MM.1S (cell line): Measurements from ENCODE around the gene KRCC1.

ENCODE experiments used
- DNase-seq: peaks from one replicate; pipeline ENCODE4 v3.0.0-alpha.2; 2015
- H2AFZ ChIP-seq: fragments of 300-600 bp; sonication (generic); 2 replicates; pipeline ENCODE4 v1.6.0; 2016; ENCODE audit warnings: antibody characterized with exemption, low read length
- H3F3A ChIP-seq: fragments of 300-600 bp; sonication (generic); 2 replicates; pipeline ENCODE4 v1.6.1; 2016; ENCODE audit warnings: mild to moderate bottlenecking, antibody characterized with exemption, low read length, moderate library complexity, mixed read lengths; ENCODE audit not compliant: insufficient read depth
- H3K27ac ChIP-seq: fragments of 300-600 bp; sonication (generic); 2 replicates; pipeline ENCODE4 v1.5.1; 2016; ENCODE audit warnings: mild to moderate bottlenecking, low read length
- H3K27me3 ChIP-seq: fragments of 300-600 bp; sonication (generic); replicated peaks from 2 replicates; pipeline ENCODE4 v1.6.0; 2016; ENCODE audit warnings: low read length; ENCODE audit not compliant: insufficient read depth
- H3K36me3 ChIP-seq: fragments of 300-600 bp; sonication (generic); replicated peaks from 2 replicates; pipeline ENCODE4 v1.6.1; 2016; ENCODE audit warnings: mild to moderate bottlenecking, low read length, mixed read lengths; ENCODE audit not compliant: insufficient read depth
- H3K4me1 ChIP-seq: fragments of 300-600 bp; sonication (generic); 2 replicates; pipeline ENCODE4 v1.6.1; 2016; ENCODE audit warnings: low read length, mixed read lengths
- H3K4me2 ChIP-seq: fragments of 300-600 bp; sonication (generic); 2 replicates; pipeline ENCODE4 v1.6.0; 2016; ENCODE audit warnings: low read depth, low read length
- H3K4me3 ChIP-seq: fragments of 300-600 bp; sonication (generic); 2 replicates; pipeline ENCODE4 v1.5.1; 2016; ENCODE audit warnings: low read length, mixed read lengths
- H3K79me2 ChIP-seq: fragments of 300-600 bp; sonication (generic); 2 replicates; pipeline ENCODE4 v1.6.1; 2016; ENCODE audit warnings: mixed run types, low read length, mixed read lengths
- H3K9ac ChIP-seq: fragments of 300-600 bp; sonication (generic); 2 replicates; pipeline ENCODE4 v1.6.1; 2016; ENCODE audit warnings: low read length, mixed read lengths
- H3K9me2 ChIP-seq: fragments of 300-600 bp; sonication (generic); replicated peaks from 2 replicates; pipeline ENCODE4 v1.6.1; 2016; ENCODE audit warnings: mild to moderate bottlenecking, low read length, mixed read lengths; ENCODE audit not compliant: insufficient read depth
- H3K9me3 ChIP-seq: fragments of 300-600 bp; sonication (generic); replicated peaks from 2 replicates; pipeline ENCODE4 v1.6.1; 2016; ENCODE audit warnings: mild to moderate bottlenecking, low read length, mixed read lengths; ENCODE audit not compliant: insufficient read depth
- H4K20me1 ChIP-seq: fragments of 300-600 bp; sonication (generic); 2 replicates; pipeline ENCODE4 v1.6.1; 2016; ENCODE audit warnings: mild to moderate bottlenecking, low read length, moderate library complexity, mixed read lengths; ENCODE audit not compliant: insufficient read depth
- CTCF ChIP-seq: fragments of 300-600 bp; sonication (generic); IDR thresholded peaks from 2 replicates; pipeline ENCODE4 v1.5.1; 2016; ENCODE audit warnings: antibody characterized with exemption, low read length, mixed read lengths
- EZH2 ChIP-seq: fragments of 300-600 bp; sonication (generic); optimal IDR thresholded peaks from 2 replicates; pipeline ENCODE3; 2017; ENCODE audit warnings: low read depth, mild to moderate bottlenecking, antibody characterized with exemption, low read length, mixed read lengths
- EZH2phosphoT487 ChIP-seq: fragments of 300-600 bp; sonication (generic); IDR thresholded peaks from 2 replicates; pipeline ENCODE4 v1.6.1; 2018; ENCODE audit warnings: antibody characterized with exemption, low read length

The KRCC1 gene

GRCh38 chr2:88070055-88070454, 14.5 kb upstream of the KRCC1 start:
- H3K4me3 ChIP-seq: no peak overlapping the region
- H3K4me2 ChIP-seq: no peak overlapping the region
- H3K27me3 ChIP-seq: no peaks in the 10 kb centered on the region
- no peaks in the 10 kb centered on the region for H3K36me3 ChIP-seq
- no peak overlapping the region for H3K9ac ChIP-seq
- H3K4me1 ChIP-seq: no peaks in the 10 kb centered on the region
- no peak overlapping the region for H3K27ac ChIP-seq
- no peaks in the 10 kb centered on the region for H4K20me1 ChIP-seq
- H3F3A ChIP-seq: no peaks in the 10 kb centered on the region
- H3K79me2 ChIP-seq: no peaks in the 10 kb centered on the region
- H3K9me2 ChIP-seq: no peaks in the 10 kb centered on the region
- no peak for TF ChIP-seq CTCF
- TF ChIP-seq EZH2phosphoT487: no peak
- no peak for TF ChIP-seq EZH2
- no peak overlapping the region for H2AFZ ChIP-seq
- H3K9me3 ChIP-seq: no peaks in the 10 kb centered on the region
- DNase-seq: no peak

- H3K9ac ChIP-seq: no peak overlapping the region
- no peak overlapping the region for H3K4me2 ChIP-seq
- no peaks in the 10 kb centered on the region for H3F3A ChIP-seq
- TF ChIP-seq EZH2 (no peak), CTCF (no peak), EZH2phosphoT487 (no peak)
- no peak overlapping the region for H2AFZ ChIP-seq
- H3K4me3 ChIP-seq: no peak overlapping the region
- H3K9me3 ChIP-seq: no peaks in the 10 kb centered on the region
- no peak for DNase-seq
- H3K9me2 ChIP-seq: no peaks in the 10 kb centered on the region
- no peaks in the 10 kb centered on the region for H3K36me3 ChIP-seq
- H3K27ac ChIP-seq: no peak overlapping the region
- no peaks in the 10 kb centered on the region for H3K4me1 ChIP-seq
- no peaks in the 10 kb centered on the region for H4K20me1 ChIP-seq
- no peaks in the 10 kb centered on the region for H3K27me3 ChIP-seq
- no peaks in the 10 kb centered on the region for H3K79me2 ChIP-seq
Observed at GRCh38 chr2:88069117-88069516, 13.5 kb upstream of the KRCC1 start.

- TF ChIP-seq EZH2: no peak
- TF ChIP-seq EZH2phosphoT487: no peak
- TF ChIP-seq CTCF: no peak
- no peak overlapping the region for H3K4me2 ChIP-seq
- no peaks in the 10 kb centered on the region for H3K9me2 ChIP-seq
- no peak overlapping the region for H3K27ac ChIP-seq
- H3K4me3 ChIP-seq: no peak overlapping the region
- H3K4me1 ChIP-seq: no peaks in the 10 kb centered on the region
- no peaks in the 10 kb centered on the region for H3K79me2 ChIP-seq
- DNase-seq: no peak
- H3K9ac ChIP-seq: no peak overlapping the region
- H3K27me3 ChIP-seq: no peaks in the 10 kb centered on the region
- no peaks in the 10 kb centered on the region for H4K20me1 ChIP-seq
- H3K36me3 ChIP-seq: no peaks in the 10 kb centered on the region
- H2AFZ ChIP-seq: no peak overlapping the region
- H3K9me3 ChIP-seq: no peaks in the 10 kb centered on the region
- H3F3A ChIP-seq: no peaks in the 10 kb centered on the region
Observed at GRCh38 chr2:88068044-88068443, 12.5 kb upstream of the KRCC1 start.
